ENCODE results near the gene IRAK4.
"Not testable (repeated sequence)": the region's sequence is repeated elsewhere in the genome, so short reads cannot be mapped to it uniquely, and the experiment has no call there.

Gene IRAK4

DNA sequence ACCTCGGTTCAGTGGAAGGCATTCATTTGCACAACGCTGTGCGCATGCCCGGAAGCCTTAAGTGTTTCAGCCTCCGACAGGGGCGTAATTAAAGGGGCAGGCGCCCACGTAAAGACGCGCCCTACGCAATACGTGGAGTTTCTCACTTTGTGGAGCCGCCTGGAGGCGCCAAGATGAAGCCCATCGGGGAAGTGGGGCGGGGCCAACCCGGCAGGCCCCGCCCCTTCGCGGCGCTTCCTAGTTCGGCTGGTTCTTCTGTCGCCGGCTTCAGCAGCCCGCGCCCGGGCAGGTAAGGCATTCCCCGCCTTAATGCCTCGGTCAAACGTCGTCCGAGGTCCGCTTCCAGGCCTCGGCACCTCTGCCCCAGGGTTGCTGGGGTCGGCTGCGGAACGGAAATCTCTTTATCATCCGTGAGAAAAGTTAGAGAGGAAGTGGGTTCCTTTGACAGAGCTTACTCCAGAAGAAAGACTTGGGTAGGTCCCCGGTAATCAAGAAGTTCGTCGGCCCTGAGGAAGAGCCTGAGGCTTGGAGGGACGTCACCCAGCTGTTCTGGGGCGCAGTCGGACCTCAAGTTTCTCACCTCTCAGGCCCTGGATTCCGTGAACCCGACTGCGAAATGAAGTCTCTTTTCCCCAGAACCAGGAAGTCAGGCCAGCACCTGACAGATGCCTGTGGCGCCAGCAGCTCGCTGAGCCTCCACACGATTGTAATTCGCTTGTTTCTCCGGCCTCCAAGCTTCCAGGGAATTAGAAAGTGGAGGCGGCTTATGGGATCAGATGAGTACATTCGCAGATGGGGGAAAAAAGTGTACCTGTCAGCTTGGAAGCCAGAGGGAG lies at the start of gene IRAK4, which contains the start of gene PUS7L:
Gene IRAK4 (plus strand): TSS at position 224 of the 836 bp plus-strand sequence. CDS start 9,161 bp downstream, outside the sequence.
Gene PUS7L (minus strand): TSS at position 63 of the 836 bp plus-strand sequence. CDS start 3,545 bp downstream, outside the sequence.
- ATAC-seq: peak; percentile 96

DNA sequence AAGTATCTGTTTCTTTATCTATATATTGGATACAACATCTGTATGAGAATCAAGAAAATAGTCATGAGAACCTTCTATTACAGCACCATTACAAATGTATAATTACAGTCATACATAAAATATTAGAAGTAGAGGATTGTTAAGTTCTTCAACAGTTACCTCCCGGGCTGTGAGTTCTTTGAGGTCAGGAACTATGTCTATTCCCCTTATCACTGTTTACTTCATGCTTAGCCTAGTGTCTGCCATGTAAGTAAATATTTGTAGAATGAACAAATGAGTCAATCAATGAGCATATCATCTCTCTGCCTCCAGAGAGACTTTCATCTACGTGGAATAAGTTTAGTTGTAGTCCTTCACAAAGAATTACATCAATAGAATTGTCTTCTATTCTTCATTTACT lies 47.4 kb upstream of the IRAK4 start:
- ATAC-seq: no peak

DNA sequence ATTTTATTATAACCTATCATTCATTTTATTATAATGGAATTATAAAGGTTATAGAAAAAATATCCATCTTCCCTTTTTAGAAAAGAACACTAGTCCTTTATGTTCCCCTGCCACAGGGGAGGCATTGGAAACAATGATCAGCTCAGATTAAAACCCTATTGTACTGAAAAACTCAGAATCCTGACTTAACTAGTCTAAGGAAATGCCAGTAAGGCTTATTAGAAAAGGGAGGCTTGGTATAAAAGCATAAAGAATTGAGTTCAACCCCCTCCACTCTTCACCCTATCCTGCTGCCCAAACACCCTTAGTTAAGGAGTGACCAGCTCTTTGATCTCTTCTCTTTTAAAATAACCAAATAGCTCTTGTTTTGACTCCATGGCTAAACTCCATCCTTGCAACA lies 36.1 kb upstream of the IRAK4 start:
- no peak for ATAC-seq

DNA sequence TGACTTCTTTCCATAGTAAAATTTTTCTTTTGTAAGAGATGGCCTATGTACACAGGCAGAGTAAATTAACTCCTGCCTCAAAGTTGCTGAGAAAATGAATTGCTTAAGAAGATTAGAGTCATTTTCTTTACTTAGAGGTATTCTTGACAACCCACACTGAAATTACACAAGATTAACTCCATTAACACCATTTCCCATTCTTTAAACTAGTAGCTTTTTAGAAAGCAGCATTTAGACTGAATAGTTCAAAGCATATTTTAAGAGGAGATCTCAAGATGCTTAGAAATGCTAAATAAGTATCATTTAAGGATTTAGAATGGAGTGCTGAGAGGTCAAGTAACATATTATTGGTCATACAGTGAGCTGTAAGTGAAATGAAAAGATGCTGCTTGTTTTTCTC lies 35.6 kb upstream of the IRAK4 start:
- ATAC-seq: no peak

DNA sequence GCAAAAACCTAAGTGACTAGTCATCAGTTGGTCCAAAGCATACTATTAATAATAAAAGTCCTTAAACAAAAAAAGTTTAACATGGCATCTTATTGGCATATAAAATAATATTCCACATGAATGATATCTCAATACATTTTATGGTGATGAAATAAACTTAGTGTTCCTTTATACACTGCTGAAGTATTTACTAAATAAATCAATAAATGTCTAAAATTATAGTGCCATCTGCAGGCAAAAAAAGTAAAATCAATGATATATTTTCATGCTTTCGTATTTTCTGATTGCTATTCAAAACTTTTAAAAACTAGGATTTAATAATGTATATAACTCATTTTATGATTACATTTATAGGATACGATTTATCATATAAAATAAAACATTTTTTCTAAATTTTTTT lies 30.6 kb upstream of the IRAK4 start:
- no peak for ATAC-seq

DNA sequence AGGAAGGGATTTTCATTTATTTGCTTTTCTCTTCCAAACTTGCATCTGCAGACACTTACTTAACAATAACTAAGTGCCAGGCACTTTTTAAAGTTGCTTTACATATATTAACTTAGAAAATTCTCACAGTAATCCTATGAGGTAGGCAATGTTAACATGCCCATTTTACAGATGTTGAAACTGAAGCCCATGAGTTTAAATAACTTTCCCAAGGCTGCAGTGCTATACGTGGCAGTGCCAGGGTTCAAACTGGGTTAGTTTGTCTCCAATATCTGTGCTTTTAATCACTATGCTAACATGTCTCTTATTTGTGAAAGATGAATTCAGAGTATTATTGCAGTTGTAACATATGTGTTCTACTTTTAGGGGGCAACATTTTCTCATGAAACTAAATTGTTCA lies 30.1 kb upstream of the IRAK4 start:
- ATAC-seq: no peak

DNA sequence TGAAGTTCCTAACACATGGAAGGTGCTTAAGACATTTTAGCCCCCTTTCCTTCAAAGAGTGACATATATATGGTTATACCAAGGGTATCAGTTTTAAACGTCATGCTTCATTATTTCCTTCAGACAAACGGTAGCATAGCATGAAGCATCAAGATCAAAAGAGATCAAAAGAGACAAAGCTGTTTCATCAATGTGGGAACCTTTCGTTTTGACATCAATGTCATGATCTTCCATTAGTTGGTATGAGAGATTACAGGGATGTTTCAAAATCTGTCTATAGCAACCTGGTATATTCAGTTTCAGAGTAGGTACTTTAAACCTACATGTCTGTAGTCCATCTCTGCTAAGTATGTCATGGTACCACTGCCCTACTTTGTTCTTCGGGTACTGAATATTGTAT lies 28.5 kb upstream of the IRAK4 start:
- ATAC-seq: peak; percentile 80 to 84

DNA sequence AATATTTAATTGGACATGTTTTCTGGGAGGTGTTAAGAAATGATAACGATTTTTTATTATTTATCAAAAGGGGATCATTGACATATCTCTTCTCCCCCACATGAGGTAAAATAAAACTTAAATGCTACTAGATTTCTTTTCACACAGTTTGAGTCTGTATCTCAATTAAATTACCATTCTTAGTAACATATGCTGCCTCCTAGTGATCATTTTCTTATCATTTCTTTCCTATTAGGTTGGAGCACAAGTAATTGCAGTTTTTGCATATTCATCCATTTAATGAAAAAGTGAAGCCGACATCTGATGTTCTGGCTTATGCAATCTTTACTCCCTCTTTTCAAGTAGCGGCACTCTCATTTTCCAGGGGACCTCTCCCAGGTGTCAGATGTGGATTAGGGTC lies 25.1 kb upstream of the IRAK4 start:
- no peak for ATAC-seq

DNA sequence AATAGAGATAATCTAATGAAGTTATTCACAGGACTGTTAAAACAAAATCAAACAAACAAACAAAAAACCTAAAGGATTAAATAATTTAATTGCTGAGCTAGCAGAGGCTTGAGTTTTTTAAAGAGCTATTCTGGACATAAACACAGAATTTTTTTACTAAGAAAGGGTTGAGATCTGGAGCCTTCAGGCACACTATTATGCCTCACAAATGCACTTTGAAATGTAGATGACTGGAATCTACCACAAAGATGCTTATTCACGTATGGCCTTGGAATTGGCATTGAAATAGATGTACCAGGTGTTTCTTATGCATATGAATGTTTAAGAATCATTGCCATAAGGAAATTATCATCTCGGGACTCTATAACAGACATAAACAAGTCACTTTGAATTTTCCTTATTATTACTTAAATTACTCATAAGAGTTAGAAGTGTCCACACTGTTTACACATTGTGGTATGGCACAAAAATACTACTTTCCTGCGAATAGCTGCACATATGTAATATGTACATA lies 21.8 kb upstream of the IRAK4 start:
- no peak for ATAC-seq

DNA sequence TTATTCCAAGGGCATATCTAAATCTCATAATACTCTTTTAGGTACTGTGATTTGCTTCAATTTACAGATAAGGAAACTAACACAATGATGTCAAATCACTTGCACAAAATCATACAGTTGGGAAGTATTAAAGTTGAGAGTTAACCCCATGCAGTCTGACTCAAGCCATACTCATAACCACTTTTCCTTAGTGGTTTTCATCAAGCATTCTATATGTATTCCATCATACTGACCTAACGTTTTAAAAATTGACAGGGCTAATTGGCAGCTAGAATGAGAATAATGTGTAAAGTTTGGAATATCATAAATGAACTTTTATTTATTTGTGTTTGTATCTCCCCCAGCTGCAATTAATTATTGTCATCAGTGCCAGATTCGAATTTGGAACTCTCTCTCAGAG lies 21.1 kb upstream of the IRAK4 start:
- no peak for ATAC-seq

DNA sequence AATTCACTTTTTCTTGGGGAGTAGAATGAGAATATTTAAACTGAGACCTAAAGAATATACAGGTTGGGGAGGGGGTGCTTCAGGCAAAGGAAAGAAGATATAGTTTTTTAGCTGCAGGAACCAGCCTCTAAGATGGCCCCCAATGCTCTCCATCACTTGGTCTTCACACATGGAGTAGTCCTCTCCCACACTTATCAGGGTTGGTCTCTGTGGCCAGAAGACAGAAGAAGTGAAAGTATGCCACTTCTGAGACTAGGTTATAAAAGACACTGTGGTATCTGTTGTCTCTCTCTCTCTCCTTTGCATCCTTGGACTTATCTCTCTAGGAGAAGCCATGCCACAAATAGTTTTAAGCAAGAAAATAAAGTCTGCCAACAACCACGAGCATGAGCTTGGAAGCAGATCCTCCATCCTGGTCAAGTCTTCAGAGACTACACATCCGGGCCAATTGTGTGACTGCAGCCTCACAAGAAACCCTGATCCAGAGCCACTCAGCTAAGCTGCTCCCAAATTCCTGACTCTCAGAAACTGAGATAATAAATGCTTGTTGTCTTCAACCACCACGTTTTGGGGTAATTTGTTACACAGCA lies 18.1 kb upstream of the IRAK4 start:
- ATAC-seq: no peak

DNA sequence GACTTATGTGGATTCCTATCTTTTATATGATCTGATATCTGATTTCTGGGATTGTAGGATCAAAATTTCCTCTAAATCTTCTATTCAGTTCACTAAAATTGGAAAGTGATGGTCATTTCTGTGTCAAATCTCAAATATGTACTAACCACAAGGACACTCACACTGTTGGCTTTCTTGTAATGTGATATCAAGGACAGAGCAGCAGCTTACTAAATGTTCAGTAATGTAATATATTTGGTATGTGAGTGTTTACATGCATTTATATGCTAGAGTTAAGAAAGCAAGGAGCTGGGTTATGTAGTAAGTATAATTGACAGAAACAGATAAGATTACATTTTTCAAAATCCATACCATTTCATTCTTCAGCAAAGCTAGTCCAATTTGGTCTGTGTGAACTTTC lies 16.6 kb upstream of the IRAK4 start:
- no peak for ATAC-seq

DNA sequence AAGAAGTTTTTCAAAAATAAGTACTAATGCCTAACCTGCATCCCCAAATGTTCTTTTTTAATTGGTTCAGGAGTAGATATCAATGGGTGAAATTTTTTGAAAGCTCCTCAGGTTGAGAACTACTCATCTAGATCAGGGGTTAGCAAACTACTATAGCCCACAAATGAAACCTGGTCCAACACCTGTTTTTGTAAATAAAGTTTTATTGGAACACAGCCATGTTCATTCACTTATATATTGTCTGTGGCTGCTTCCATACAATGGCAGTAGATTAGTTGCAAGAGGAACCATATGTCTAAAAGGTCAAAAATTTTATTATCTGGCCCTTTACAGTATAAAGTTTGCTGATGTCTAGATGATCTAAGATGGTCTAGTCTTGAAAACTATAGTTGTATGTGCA lies 13.9 kb upstream of the IRAK4 start:
- ATAC-seq: no peak

DNA sequence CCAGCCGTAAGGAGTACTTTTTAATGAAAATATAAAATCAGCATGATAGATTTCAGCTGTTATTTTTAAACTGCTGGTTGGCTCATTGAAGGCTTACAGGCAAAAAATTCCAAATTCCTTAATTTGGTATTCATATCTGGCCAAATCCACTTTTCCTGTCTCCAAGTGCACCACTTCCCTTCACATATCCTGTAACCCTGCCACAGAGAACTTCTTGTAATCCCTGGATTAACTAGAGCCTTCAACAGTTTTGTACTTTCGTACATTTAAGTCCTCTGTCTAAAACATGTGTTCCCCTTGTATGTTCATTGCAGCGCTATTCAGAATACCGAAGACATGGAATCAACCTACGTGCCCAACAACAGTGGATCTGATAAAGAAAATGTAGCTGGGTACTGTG lies 9.7 kb upstream of the IRAK4 start:
- ATAC-seq: no peak

DNA sequence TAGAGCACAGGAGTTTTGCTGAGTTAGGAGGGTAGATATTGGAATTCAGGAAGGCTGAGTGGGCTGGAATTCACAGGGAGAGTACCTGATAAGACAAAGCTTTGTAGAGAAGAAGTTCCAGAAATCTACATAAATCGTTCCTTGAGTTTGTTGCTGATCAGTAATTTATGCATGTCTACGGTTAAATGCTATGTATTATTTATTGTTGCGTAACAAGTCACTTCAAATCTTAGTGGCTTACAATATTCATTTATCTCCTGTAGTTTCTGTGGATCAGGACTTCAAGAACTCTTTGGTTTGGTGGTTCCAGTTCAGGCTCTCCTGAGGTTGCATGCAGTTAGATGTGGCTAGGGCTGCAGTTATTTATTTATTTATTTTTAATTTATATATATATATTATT lies 7.9 kb upstream of the IRAK4 start:
- no peak for ATAC-seq

DNA sequence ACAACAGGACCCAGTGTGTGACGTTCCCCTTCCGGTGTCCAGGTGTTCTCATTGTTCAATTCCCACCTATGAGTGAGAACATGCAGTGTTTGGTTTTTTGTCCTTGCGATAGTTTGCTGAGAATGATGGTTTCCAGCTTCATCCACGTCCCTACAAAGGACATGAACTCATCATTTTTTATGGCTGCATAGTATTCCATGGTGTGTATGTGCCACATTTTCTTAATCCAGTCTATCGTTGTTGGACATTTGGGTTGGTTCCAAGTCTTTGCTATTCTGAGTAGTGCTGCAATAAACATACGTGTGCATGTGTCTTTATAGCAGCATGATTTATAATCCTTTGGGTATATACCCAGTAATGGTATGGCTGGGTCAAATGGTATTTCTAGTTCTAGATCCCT lies 7.4 kb upstream of the IRAK4 start:
- ATAC-seq: not testable (repeated sequence)

DNA sequence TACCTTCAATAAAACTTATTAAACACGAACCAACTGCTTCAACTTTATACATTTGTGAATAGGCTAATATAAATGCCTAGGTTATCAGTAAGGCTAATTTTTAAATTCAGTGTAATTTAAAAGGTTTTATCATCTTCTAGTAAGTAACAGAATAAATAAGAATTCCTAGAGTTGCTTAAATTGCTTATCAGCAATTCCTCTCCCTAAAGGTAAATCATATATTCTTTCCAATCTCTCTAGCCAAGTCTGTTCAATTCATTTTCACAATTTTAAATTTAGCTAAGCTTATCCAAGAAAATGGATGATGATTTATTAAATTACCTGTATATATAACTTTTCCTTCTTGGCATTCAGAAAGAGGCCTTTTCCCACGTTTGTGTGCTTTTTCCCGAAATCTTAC lies 4.7 kb upstream of the IRAK4 start:
- no peak for ATAC-seq

DNA sequence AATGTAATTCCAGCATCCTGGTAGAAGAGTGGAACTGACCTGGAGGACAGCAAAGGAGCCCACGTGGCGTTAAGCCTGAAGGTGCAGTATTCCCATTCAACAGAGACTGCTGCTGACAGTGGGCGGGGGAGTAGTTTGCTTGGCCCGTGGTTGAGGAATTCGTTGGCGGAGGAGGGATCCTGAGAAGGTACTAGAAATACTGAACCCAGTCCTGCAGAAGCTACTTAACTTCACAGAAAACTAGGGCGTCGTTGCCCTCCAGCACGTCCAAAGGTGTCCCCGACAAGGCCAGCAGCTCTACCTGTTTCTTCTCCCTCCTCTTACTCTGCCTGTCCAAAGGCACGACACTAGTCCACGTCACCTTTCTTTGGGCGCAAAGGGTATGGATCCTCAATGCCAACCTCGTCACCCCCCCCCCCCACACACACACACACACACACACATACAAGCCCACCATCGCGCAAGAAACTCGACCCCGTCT lies 464 bp upstream of the IRAK4 start:
- ATAC-seq: peak; percentile 11 to 24

DNA sequence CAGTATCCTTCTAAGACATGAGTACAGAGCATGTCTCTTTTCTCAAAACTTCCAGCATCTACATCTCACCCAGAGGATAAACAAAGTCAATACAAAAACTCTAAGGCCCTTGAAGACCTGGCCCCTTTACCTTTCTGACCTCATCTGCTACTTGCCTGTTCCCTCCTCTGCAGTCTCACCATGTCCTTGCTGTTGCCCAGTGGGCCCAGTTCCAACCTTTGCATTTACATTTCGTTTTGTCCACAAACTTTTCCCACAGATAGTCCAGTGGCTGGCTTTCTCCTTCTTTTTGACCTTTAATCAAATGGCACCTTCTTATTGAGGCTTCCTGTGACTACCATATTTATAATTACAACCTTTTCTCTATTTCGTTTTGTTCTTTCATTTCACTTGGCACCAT lies 1.6 kb downstream of the IRAK4 start:
- ATAC-seq: no peak

DNA sequence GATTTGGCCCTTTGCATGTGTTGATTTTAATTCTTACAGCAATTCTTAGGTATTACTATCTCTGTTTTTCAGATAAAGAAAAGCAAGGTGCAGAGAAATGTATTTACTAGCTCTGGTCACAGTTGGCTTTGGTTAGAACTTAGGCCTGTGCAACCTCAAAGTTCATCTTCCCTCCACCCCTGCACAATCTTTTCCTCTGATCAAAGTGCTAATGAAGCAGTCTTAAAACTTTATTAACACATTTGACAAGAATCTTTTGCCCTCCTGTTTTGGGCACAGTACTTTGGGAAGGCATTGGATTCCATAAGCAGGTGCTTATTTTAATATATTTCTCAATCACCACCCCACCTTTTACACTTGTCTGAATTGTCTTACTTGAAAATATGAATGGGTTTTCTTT lies 2.7 kb downstream of the IRAK4 start:
- ATAC-seq: no peak

DNA sequence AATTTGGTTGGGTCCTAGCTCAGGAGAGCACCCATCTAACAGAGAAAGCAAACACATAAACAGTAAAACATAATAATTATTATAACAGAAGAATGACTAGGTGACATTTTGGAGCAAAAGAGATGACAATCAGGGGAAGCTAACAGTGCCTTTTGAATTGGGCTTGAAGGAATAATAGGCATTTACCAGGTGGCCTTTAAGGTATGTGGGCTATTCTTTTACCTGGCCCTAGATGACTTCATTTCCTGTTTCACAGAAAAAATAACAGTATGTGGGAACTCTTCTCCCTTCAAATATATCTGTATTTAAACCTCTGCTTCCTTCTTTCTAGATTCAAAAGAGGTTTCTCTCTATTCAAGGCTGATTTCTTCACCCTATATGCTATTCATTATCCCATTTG lies 3.8 kb downstream of the IRAK4 start:
- no peak for ATAC-seq

DNA sequence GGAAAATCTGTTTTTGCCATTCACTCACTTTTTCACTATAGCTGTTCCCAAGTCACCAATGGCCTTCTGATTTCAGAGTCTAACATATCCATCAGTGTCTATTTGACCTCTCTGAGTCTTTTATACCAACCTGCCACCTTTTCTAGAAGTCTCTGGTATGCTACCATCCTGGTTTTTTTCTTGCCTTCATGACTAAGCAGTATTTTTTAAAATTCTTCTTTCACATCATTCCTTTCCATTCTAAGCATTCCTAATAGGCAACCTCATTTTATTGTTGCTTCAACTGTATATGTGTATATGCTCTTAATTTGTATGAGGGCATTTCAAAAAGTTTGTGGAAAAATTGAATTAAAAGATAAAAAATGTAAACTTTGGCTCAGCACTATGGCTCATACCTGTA lies 5.0 kb downstream of the IRAK4 start:
- ATAC-seq: no peak

DNA sequence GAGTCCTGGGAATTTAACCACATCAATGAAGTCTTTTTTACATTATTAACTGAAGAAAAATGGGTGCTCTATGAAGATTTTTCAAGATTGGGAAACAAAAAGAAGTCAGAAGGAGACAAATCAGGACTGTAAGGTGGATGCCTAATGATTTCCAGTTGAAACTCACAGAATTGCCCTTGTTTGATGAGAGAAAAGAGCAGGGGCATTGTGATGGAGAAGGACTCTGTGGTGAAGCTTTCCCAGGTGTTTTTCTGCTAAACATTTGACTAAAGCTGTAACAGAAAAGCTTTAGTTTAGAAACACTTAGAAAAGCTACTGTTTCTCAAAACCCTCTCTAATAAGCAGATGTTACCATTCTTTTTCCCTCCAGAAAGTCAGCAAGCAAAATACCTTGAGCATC lies 5.8 kb downstream of the IRAK4 start:
- ATAC-seq: no peak

DNA sequence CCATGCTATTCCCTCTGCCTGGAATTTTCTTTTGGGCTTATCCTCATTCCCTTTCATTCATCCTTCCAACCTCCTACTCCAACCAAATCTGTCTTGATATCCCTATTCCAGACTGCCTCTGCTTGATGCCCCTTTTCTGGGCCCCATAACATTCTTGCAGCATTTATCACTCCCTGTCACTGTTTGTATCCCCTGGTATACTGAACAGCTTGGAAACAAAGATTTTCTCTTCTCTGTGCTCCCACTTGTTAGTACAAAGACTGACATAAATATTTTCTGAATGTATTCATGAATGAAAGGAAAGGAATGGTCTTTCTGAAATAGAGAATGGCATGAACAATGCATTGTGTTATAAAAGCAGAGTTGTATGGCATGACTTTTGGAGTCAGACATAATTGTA lies 7.5 kb downstream of the IRAK4 start:
- ATAC-seq: no peak
